Activated CD4-positive, alpha-beta T cell treated with anti-CD3 and anti-CD28 coated beads, Interleukin-10, Interleukin-2, amounts not matched to agents 100 ng/mL and 50 ng/mL, durations not matched to agents 16 hours and 8 hours (primary cell): ENCODE results near the gene KCNH2.
"Not testable (repeated sequence)": the region's sequence is repeated elsewhere in the genome, so short reads cannot be mapped to it uniquely, and the experiment has no call there.

Source experiments
- DNase-seq: peaks from one replicate; pipeline ENCODE4 v3.0.0-alpha.2; 2020

The KCNH2 gene

DNA sequence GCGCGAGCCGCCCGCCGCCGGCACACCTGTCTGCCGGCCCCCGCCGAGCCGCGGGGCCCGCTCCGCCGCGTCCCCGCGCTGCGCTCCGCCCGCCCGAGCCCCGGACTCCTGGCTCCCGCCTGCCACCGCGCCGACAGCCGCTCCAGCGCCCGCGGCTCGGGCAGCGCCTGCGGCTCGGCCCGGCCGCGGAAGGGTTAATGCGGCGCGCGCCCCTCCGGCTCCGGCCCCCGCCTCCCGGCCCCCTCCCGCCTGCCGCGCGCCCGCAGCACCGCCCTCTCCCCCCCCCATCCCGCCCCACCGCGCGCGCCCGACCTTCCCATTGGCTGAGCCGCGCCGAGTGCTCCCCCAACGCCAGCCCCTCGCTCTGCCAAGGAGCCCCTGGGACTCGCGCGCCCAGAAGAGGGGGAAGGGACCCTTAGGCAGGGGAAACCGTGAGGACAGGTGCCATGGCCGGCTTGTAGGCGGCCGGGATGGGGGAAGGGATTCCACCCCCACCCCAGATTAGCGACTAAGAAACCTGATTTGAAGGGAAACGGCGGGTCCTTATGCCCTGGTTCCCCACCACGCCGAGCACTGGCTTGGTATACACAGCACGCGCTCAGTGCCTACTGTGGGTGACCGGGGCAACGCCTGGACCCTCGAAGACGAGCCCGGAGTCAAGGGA is at the start of gene KCNH2:
TSS of gene KCNH2 (minus strand) at position 196 of the 664 bp plus-strand sequence. CDS start 408 bp downstream, outside the sequence.
- DNase-seq, result no peak

- DNase-seq, result not testable (repeated sequence)
Observed at GRCh38 chr7:151027728-151028130, 49.6 kb upstream of the KCNH2 start.

GRCh38 chr7:151026771-151027727 is 48.9 kb upstream of the KCNH2 start:
- DNase-seq, result not testable (repeated sequence)

GRCh38 chr7:151025924-151026671 is 48.0 kb upstream of the KCNH2 start:
- DNase-seq, result no peak

DNA sequence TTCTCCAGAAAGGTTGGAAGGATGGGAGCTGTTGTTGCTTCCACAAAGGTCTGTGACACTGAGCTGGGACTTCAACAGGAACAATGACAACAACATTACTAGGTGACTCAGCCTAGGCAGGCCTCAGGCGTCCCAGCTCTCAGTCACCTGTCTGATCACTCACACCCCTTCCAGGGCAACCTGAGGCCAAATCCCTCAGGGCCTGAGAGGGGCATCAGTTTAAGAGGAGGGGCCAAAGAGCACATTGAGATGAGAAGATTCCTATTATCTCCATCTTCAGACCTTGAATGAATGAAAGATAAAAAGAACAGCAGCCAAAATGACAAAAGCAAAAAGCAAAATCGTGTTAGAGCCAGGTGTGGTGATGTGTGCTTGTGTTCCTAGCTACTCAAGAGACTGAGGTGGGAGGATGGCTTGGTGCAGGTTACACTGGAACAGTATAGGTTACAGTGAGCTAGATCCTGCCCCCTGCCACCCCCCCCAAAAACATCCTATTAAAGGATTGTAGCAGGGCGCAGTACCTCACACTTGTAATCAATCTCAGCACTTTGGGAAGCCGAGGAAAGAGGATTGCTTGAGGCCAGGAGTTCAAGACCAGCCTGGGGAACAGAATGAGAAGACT is 46.4 kb upstream of the KCNH2 start, which contains the start of gene ATG9B:
TSS of gene ATG9B (minus strand) at position 60 of the 622 bp plus-strand sequence. CDS start 71 bp downstream, outside the sequence.
- no peak for DNase-seq

DNA sequence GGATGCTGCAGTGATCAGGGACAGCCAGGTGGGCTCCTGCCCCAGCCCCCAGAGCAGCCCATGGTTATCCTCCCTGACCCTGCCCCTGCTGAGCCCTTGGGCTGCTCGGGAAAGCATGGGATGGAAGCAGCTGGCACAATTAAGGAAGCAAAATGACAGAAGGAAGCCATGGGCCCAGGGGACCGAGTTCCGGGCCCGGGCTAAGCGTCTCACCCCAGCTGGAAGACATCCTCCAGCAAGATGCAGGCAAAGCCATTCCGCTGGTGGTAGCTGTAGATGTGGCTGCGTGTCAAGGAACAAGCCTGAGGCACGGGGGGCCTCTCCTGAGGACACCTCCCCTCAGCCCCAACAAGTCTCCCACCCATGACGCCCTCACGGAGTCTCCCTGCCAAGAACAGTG is 45.1 kb upstream of the KCNH2 start:
- DNase-seq, result no peak

GRCh38 chr7:151020231-151020630 is 42.1 kb upstream of the KCNH2 start:
- no peak for DNase-seq

- no peak for DNase-seq
Observed at GRCh38 chr7:151019130-151019447, 41.0 kb upstream of the KCNH2 start.

DNA sequence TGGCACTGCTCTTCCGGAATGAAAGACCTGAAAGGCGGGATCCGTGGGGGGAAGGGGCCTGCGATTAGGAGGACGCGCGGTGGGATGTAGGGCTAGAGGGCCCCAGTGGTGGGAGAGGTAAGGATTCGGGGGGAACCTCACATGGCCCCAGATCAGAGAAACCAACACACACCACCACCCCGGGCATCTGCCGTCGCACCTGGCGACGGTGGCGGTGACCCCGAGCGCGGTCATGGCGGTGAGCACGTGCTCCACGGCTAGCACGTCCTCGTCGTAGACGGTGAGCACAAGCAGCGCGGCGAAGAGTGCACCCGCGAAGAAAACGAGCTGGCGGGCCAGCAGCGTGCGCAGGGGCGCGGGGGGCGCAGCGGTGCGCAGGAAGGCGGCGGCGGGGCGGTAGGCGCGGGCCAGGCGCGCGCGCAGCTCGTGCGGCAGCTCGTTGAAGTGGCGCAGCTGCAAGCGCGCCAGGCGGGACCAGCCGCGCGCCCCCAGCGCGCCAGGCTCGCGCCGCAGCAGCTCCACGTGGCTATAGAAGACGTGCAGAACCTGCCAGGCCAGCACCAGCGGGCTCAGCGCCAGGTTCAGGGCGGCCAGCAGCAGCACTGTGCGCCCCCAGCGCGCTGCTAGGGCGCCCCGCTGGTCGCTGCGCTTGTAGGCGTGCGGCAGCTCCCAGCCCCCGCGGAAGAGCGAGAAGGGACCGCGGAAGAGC is 40.5 kb upstream of the KCNH2 start:
- peak; percentile 28 for DNase-seq

- peak; percentile 85 for DNase-seq
Observed at GRCh38 chr7:151017953-151018420, 39.9 kb upstream of the KCNH2 start.

DNA sequence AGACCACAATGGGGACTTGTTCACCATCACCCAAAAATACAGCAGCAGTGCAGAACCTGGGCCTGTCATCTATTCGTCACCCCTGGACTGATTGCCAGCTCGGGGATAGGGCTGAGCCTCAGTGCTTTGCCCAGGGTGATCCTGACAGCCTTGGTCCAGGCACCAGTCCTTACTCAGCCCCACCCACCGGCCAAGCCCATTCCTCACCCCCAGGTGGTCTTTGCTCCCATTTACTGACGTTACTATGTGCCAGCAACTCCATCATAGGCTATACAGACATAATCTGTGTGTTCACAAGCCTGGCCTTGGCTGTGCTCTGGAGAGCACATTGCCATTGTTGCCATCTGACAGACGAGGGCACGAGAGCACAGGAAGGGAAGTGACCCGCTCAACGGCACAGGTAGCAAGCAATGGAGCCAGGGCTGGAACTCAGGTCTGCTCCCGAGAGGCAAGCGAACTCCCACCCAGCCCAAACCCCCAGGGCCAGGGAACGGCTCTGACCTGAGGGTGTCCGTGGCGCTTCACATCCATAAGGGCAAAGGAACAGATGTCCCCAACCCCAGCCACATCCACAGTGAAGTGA is 39.3 kb upstream of the KCNH2 start:
- no peak for DNase-seq

- DNase-seq, result no peak
Observed at GRCh38 chr7:151016942-151017341, 38.8 kb upstream of the KCNH2 start.

- no peak for DNase-seq
Observed at GRCh38 chr7:151016505-151016904, 38.4 kb upstream of the KCNH2 start.

DNA sequence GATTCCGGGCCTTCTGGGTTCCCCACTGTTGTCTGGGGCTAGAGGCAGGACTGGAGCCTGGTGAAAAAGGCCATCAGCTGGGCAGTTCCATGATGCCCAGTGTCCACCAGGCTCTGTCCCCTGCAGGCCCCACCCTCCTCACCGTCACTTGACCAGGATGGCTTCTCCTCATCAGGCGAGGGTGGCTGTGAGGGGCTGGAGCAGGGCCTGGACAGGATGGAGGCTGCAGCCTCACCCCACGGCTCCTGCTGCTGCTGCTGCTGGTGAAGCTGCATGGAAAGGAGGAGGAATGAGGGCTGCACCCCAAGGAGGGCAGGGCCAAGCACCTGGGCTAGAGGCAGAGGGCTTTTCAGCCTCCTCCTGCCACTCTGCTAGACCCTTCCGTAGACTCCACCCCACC is 37.8 kb upstream of the KCNH2 start:
- DNase-seq, result no peak

- DNase-seq, result peak; percentile 51
Observed at GRCh38 chr7:151014950-151015349, 36.8 kb upstream of the KCNH2 start.

GRCh38 chr7:151013733-151014497 is 35.8 kb upstream of the KCNH2 start:
- peak; percentile 94 for DNase-seq

- DNase-seq, result no peak
Observed at GRCh38 chr7:151013356-151013732, 35.2 kb upstream of the KCNH2 start.

GRCh38 chr7:151012911-151013347 is 34.8 kb upstream of the KCNH2 start:
- no peak for DNase-seq

DNA sequence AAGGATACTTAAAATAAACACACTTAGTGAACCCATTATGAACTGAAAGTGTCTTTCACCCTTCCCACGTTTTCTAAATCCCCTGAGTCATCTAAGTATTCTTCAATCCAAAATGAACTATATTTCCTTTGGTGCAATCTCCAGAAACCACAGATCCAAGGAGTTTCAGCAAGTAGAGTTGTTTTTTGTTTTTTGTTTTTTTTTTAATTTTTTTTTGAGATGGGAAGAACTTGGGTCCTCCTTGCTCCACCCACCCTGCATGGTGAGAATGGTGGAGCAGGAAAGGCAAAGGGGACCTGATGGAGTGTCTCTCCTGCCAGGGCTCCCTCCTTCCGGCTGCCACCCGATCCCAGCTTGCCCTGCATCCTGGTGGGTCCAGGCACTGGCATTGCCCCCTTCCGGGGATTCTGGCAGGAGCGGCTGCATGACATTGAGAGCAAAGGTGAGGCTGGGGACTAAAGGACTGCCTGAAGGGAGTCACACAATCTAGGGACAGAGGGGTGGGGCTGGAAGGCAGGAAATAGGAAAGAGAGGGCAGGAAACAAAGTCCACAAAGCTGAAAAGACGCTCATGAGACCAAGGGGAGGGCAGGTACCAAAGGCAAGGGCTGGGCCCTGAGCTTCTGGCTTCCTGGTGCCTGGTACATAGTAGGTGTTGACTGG is 34.0 kb upstream of the KCNH2 start:
- DNase-seq, result no peak

GRCh38 chr7:151011616-151012015 is 33.5 kb upstream of the KCNH2 start:
- not testable (repeated sequence) for DNase-seq
